Common myeloid progenitor, CD34-positive (primary cell): ENCODE results near the gene CFAP57.
"Not testable (repeated sequence)": the region's sequence is repeated elsewhere in the genome, so short reads cannot be mapped to it uniquely, and the experiment has no call there.

Experiments
- CTCF ChIA-PET: fragments of 350-600 bp; sonication (Branson Sonifier 250); formaldehyde crosslinking; loops from one replicate; lab custom pipeline; 2021; ENCODE audit warnings: antibody characterized with exemption; lab: Charles Lee
- POLR2A ChIA-PET: fragments of 350-600 bp; sonication (Branson Sonifier 250); formaldehyde crosslinking; loops from one replicate; lab custom pipeline; 2021; ENCODE audit warnings: antibody characterized with exemption; lab: Charles Lee
- DNase-seq, 3 donors: peaks; one replicate each; pipeline versions ENCODE4 v3.0.0 to v3.0.0-alpha.2; 2013
- H3K27ac ChIP-seq, 2 experiments: 1 replicate in 1 of 2; 2 replicates in 1 of 2; pipeline ENCODE4 v1.7.0; 2013; ENCODE audit warnings: inconsistent platforms in 2 of 2, low read length in 2 of 2, mild to moderate bottlenecking in 2 of 2, low read depth in 1 of 2, moderate library complexity in 1 of 2; ENCODE audit not compliant: severe bottlenecking in 2 of 2, insufficient read depth in 1 of 2, poor library complexity in 1 of 2
- H3K27me3 ChIP-seq, 5 experiments: replicated peaks in 2 of 5; 1 replicate in 3 of 5; 2 replicates in 2 of 5; pipeline versions ENCODE4 v1.6.1 to v1.7.0; 2013; ENCODE audit warnings: low read length in 4 of 5, mild to moderate bottlenecking in 2 of 5, moderate library complexity in 2 of 5, inconsistent platforms in 1 of 5; ENCODE audit not compliant: insufficient read depth in 5 of 5, control insufficient read depth in 4 of 5
- H3K36me3 ChIP-seq, 4 experiments: 1 replicate in 2 of 4; 2 replicates in 2 of 4; pipeline versions ENCODE4 v1.6.1 to v1.7.0; 2013; ENCODE audit warnings: low read length in 3 of 4, control low read depth in 1 of 4, mild to moderate bottlenecking in 1 of 4; ENCODE audit not compliant: control insufficient read depth in 4 of 4, insufficient read depth in 4 of 4
- H3K4me1 ChIP-seq, 4 experiments: 1 replicate in 3 of 4; 2 replicates in 1 of 4; pipeline versions ENCODE4 v1.6.1 to v1.7.1; 2013; ENCODE audit warnings: low read length in 3 of 4, mild to moderate bottlenecking in 3 of 4, control low read depth in 1 of 4, inconsistent platforms in 1 of 4, moderate library complexity in 1 of 4; ENCODE audit not compliant: control insufficient read depth in 4 of 4, insufficient read depth in 4 of 4; ENCODE audit errors: control extremely low read depth in 1 of 4
- H3K4me3 ChIP-seq, 7 experiments: 1 replicate in 4 of 7; 2 replicates in 3 of 7; pipeline versions ENCODE4 v1.5.1 to v1.7.0; 2013; ENCODE audit warnings: mild to moderate bottlenecking in 7 of 7, low read length in 6 of 7, moderate library complexity in 6 of 7, inconsistent platforms in 2 of 7, low read depth in 2 of 7, control low read depth in 1 of 7; ENCODE audit not compliant: insufficient read depth in 4 of 7, control insufficient read depth in 1 of 7; ENCODE audit errors: extremely low read depth in 1 of 7
- H3K9me3 ChIP-seq, 5 experiments: 1 replicate in 4 of 5; 2 replicates in 1 of 5; pipeline versions ENCODE4 v1.6.1 to v1.7.1; 2013; ENCODE audit warnings: low read length in 4 of 5, mild to moderate bottlenecking in 2 of 5, inconsistent platforms in 1 of 5, low read depth in 1 of 5, moderate library complexity in 1 of 5; ENCODE audit not compliant: control insufficient read depth in 4 of 5, insufficient read depth in 2 of 5; ENCODE audit errors: control extremely low read depth in 1 of 5
- WGBS: methylation state at CpG from one replicate; pipeline ENCODE4 v1.1.5; 2013; ENCODE audit not compliant: insufficient coverage; 5-methylcytosine and 5-hydroxymethylcytosine counted together

The CFAP57 gene

GRCh38 chr1:43206600-43207228, 34.6 kb downstream of the CFAP57 start:
- Histone ChIP-seq H3K36me3 (no peaks in the 10 kb centered on the region), H3K27ac (no peak overlapping the region), H3K4me1 (peaks cover 3 to 15% (median 12%) of the 10 kb centered on the region in 4 experiments), H3K27me3 (no peaks in the 10 kb centered on the region), H3K4me3 (peak overlapping the region in 1 of 7 experiments; percentile 55), H3K9me3 (peaks cover 0 to 5% (median 0%) of the 10 kb centered on the region in 5 experiments)
- DNase-seq: peak; percentile 15 to 30 (median 16)
- CTCF ChIA-PET: no interaction called here
- POLR2A ChIA-PET: no interaction called here
- 25% methylated on average over 9 of the region's 10 CpGs for WGBS

DNA sequence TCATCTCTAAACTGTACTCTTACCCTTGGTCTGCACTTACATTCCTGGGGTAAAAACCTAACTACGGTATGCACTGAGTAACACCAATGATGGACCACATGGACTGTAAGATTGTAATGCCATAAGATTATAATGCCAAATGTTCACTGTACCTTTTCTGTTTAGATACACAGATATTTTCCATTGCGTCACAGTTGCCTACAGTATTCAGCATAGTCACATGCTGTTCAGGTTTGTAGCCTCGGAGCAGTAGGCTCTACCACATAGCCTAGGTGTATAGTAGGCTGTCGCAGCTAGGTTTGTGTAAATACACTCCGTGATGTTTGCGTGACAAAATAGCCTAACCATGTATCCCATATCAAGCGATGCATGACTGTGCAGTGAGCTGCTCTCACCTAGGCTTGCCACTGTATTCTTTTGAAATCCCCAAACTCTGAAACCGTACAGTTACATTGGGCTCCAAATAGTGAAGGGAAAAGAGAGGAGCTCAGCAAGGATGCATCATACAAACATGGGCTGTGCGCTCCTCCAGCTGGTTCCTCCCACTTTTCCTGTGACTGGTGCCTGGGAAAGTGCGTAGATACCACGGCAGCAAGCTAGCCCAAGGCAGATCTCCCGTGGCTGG, 35.2 kb downstream of the CFAP57 start:
- H3K27ac ChIP-seq: no peak overlapping the region
- H3K4me3 ChIP-seq: no peak overlapping the region
- H3K4me1 ChIP-seq: peaks cover 3 to 15% (median 12%) of the 10 kb centered on the region in 4 experiments
- DNase-seq: no peak
- 95% methylated on average over 7 of the region's 12 CpGs for WGBS
- no peaks in the 10 kb centered on the region for H3K36me3 ChIP-seq
- H3K27me3 ChIP-seq: no peaks in the 10 kb centered on the region
- ChIA-PET POLR2A (no interaction called here), CTCF (no interaction called here)
- peaks cover 0 to 5% (median 0%) of the 10 kb centered on the region in 5 experiments for H3K9me3 ChIP-seq

GRCh38 chr1:43208277-43208676, 36.1 kb downstream of the CFAP57 start:
- H3K27me3 ChIP-seq, CTCF ChIA-PET, DNase-seq, H3K4me3 ChIP-seq, H3K27ac ChIP-seq, H3K9me3 ChIP-seq, POLR2A ChIA-PET, H3K36me3 ChIP-seq: not testable (repeated sequence)
- WGBS: no CpG with 5 or more reads among the region's 8 CpGs
- peaks cover 3 to 15% (median 12%) of the 10 kb centered on the region in 4 experiments for H3K4me1 ChIP-seq

- no peaks in the 10 kb centered on the region for H3K36me3 ChIP-seq
- no peaks in the 10 kb centered on the region for H3K4me1 ChIP-seq
- 75% methylated on average over 4 of the region's 7 CpGs for WGBS
- ChIA-PET POLR2A (no interaction called here), CTCF (interaction anchor here (0.6 to 2.8 kb wide), 3 partner anchors 12 to 200 kb away, joined by 3 to 9 read pairs (median 3); no protein-coding TSS in a partner anchor)
- H3K4me3 ChIP-seq: no peak overlapping the region
- no peaks in the 10 kb centered on the region for H3K9me3 ChIP-seq
- no peaks in the 10 kb centered on the region for H3K27me3 ChIP-seq
- H3K27ac ChIP-seq: no peak overlapping the region
- no peak for DNase-seq
Observed at GRCh38 chr1:43214501-43215444, 42.6 kb downstream of the CFAP57 start.

DNA sequence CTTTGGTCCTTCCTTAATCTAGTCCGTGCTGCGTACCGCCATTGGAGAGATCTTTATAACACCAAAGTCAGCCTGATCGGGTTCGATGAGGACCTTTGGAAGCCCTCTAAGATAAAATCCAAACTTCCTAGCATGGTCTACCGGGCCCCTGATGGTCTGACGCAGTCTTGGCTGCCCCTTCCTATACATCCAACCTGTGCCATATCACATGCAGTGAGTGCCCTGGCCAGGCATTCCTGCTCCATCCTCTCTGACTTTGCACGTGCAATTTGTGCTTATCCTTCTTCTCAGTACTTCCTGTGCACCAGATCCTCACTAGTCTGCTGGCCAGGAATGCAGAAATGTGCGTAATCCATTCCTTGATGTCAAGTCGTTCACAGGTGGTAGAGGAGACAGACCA, 45.6 kb downstream of the CFAP57 start:
- WGBS: 85% methylated on average over 8 of the region's 10 CpGs
- Histone ChIP-seq H3K4me3 (no peak overlapping the region), H3K36me3 (no peaks in the 10 kb centered on the region), H3K27ac (no peak overlapping the region), H3K27me3 (no peaks in the 10 kb centered on the region), H3K4me1 (peaks cover 0 to 8% (median 2%) of the 10 kb centered on the region in 4 experiments), H3K9me3 (no peaks in the 10 kb centered on the region)
- ChIA-PET CTCF (no interaction called here), POLR2A (no interaction called here)
- DNase-seq: no peak

GRCh38 chr1:43220905-43221778, 49.0 kb downstream of the CFAP57 start:
- H3K9me3 ChIP-seq: no peaks in the 10 kb centered on the region
- no peaks in the 10 kb centered on the region for H3K27me3 ChIP-seq
- DNase-seq: peak in 2 of 3 donors; percentile 47 to 52
- ChIA-PET CTCF (interaction anchor here (1.3 to 4.1 kb wide), 2 partner anchors 193 to 204 kb away, joined by 3 to 19 read pairs; no protein-coding TSS in a partner anchor), POLR2A (no interaction called here)
- no peaks in the 10 kb centered on the region for H3K36me3 ChIP-seq
- H3K4me1 ChIP-seq: peaks cover 0 to 8% (median 2%) of the 10 kb centered on the region in 4 experiments
- no peak overlapping the region for H3K4me3 ChIP-seq
- WGBS: 63% methylated on average over 5 of the region's 7 CpGs
- no peak overlapping the region for H3K27ac ChIP-seq
